IMR-90 (cell line): ENCODE data around the gene DNASE1L1. TPM values are rescaled to one million over a fixed set of nuclear protein-coding genes. Genes with fewer than 3 reads are reported as not detected.

ENCODE experiments used
- ATAC-seq: fragments of 200-7000 bp; cut with Tn5 transposase; 2 replicates; pipeline ENCODE4 v1.9.1; 2020; ENCODE audit warnings: low read depth, mild to moderate bottlenecking, moderate library complexity
- BruUV-seq: library from RNA; stranded (reverse); fragments of 400-500 nt; replicated peaks from 2 replicates; lab custom pipeline; 2021; lab: Mats Ljungman, UMichigan
- CTCF ChIA-PET: fragments of 300-600 bp; formaldehyde crosslinking; extraction: SDS; loops from one replicate; lab custom pipeline; 2021; ENCODE audit warnings: antibody characterized with exemption; lab: Yijun Ruan, JAX
- POLR2A ChIA-PET: fragments of 300-600 bp; sonication (Branson Sonifier 250); formaldehyde crosslinking; loops from one replicate; lab custom pipeline; 2022; ENCODE audit warnings: antibody characterized with exemption; ENCODE audit not compliant: unreplicated experiment; lab: Charles Lee
- DNase-seq: peaks from one replicate; pipeline ENCODE4 v3.0.0; 2013
- H2AFZ ChIP-seq: replicated peaks from 2 replicates; pipeline ENCODE3; 2013; ENCODE audit warnings: low read length, mild to moderate bottlenecking; ENCODE audit not compliant: poor library complexity
- H2AK5ac ChIP-seq: 2 replicates; pipeline ENCODE4 v1.6.1; 2013; ENCODE audit warnings: low read depth, low read length, inconsistent platforms
- H2AK9ac ChIP-seq: replicated peaks from 2 replicates; pipeline ENCODE3; 2013; ENCODE audit warnings: mild to moderate bottlenecking, low read depth, low read length, moderate library complexity; ENCODE audit not compliant: poor library complexity
- H2BK120ac ChIP-seq: 2 replicates; pipeline ENCODE4 v1.6.1; 2013; ENCODE audit warnings: low read depth, low read length, inconsistent platforms
- H2BK15ac ChIP-seq: 3 replicates; pipeline ENCODE4 v1.6.1; 2013; ENCODE audit warnings: low read depth, low read length, inconsistent platforms
- H2BK20ac ChIP-seq: 2 replicates; pipeline ENCODE4 v1.6.1; 2013; ENCODE audit warnings: low read depth, mild to moderate bottlenecking, inconsistent platforms, low read length, moderate library complexity
- H2BK5ac ChIP-seq: 2 replicates; pipeline ENCODE4 v1.6.1; 2013; ENCODE audit warnings: mild to moderate bottlenecking, low read depth, low read length, inconsistent platforms; ENCODE audit not compliant: poor library complexity, severe bottlenecking
- H3K14ac ChIP-seq: replicated peaks from 2 replicates; pipeline ENCODE4 v1.6.1; 2013; ENCODE audit warnings: low read depth, low read length, inconsistent platforms
- H3K18ac ChIP-seq: 2 replicates; pipeline ENCODE4 v1.6.1; 2013; ENCODE audit warnings: low read depth, low read length, control low read depth
- H3K23ac ChIP-seq: 2 replicates; pipeline ENCODE4 v1.6.1; 2013; ENCODE audit warnings: low read depth, low read length, inconsistent platforms
- H3K27ac ChIP-seq: 2 replicates; pipeline ENCODE4 v1.5.1; 2013; ENCODE audit warnings: mild to moderate bottlenecking, control low read depth, low read length; ENCODE audit not compliant: insufficient read depth
- H3K27me3 ChIP-seq: 2 replicates; pipeline ENCODE4 v1.6.1; 2013; ENCODE audit warnings: low read length; ENCODE audit not compliant: control insufficient read depth, insufficient read depth
- H3K36me3 ChIP-seq: 2 replicates; pipeline ENCODE4 v1.6.1; 2013; ENCODE audit warnings: low read length, mixed read lengths; ENCODE audit not compliant: control insufficient read depth, insufficient read depth
- H3K4ac ChIP-seq: 2 replicates; pipeline ENCODE4 v1.6.1; 2013; ENCODE audit warnings: low read depth, low read length, inconsistent platforms
- H3K4me1 ChIP-seq: 2 replicates; pipeline ENCODE4 v1.6.1; 2013; ENCODE audit warnings: low read length, mixed read lengths; ENCODE audit not compliant: control insufficient read depth, insufficient read depth
- H3K4me2 ChIP-seq: 2 replicates; pipeline ENCODE4 v1.6.1; 2013; ENCODE audit warnings: low read depth, mild to moderate bottlenecking, control low read depth, low read length, moderate library complexity
- H3K4me3 ChIP-seq: 2 replicates; pipeline ENCODE4 v1.5.1; 2013; ENCODE audit warnings: low read depth, mild to moderate bottlenecking, control low read depth, low read length, moderate library complexity; ENCODE audit not compliant: insufficient read depth
- H3K56ac ChIP-seq: 2 replicates; pipeline ENCODE4 v1.6.1; 2013; ENCODE audit warnings: low read length, inconsistent platforms; ENCODE audit not compliant: insufficient read depth; ENCODE audit errors: extremely low read depth
- H3K79me1 ChIP-seq, 2 experiments: 2 replicates each; pipeline ENCODE4 v1.6.1; 2013; ENCODE audit warnings: low read length in 2 of 2, inconsistent platforms in 1 of 2, low read depth in 1 of 2
- H3K9ac ChIP-seq: 2 replicates; pipeline ENCODE4 v1.6.1; 2013; ENCODE audit warnings: low read depth, low read length, control low read depth
- H3K9me1 ChIP-seq: 2 replicates; pipeline ENCODE4 v1.6.1; 2013; ENCODE audit warnings: low read length, inconsistent platforms; ENCODE audit not compliant: insufficient read depth
- H3K9me3 ChIP-seq: 2 replicates; pipeline ENCODE4 v1.6.1; 2013; ENCODE audit warnings: low read length; ENCODE audit not compliant: control insufficient read depth, insufficient read depth
- H4K20me1 ChIP-seq: 2 replicates; pipeline ENCODE4 v1.6.1; 2013; ENCODE audit warnings: low read length, inconsistent platforms; ENCODE audit not compliant: insufficient read depth
- H4K5ac ChIP-seq: 2 replicates; pipeline ENCODE4 v1.6.1; 2013; ENCODE audit warnings: mild to moderate bottlenecking, low read depth, low read length, control low read depth
- H4K8ac ChIP-seq, 2 experiments: 2 replicates each; pipeline ENCODE4 v1.6.1; 2013; ENCODE audit warnings: low read depth in 2 of 2, low read length in 2 of 2, control low read depth in 1 of 2, inconsistent platforms in 1 of 2
- H4K91ac ChIP-seq: 2 replicates; pipeline ENCODE4 v1.6.1; 2013; ENCODE audit warnings: low read depth, low read length, inconsistent platforms; ENCODE audit not compliant: insufficient read depth
- BHLHE40 ChIP-seq: fragments of 150-350 bp; IDR thresholded peaks from 2 replicates; pipeline ENCODE4 v1.6.1; 2016; ENCODE audit warnings: mild to moderate bottlenecking, low read depth, low read length
- CEBPB ChIP-seq: IDR thresholded peaks from 2 replicates; pipeline ENCODE4 v1.6.1; 2012; ENCODE audit warnings: low read depth, low read length, improper control_type of control experiment
- CHD1 ChIP-seq: IDR thresholded peaks from 2 replicates; pipeline ENCODE4 v1.6.1; 2012; ENCODE audit warnings: low read depth, low read length, improper control_type of control experiment
- CTCF ChIP-seq: conservative IDR thresholded peaks from 2 replicates; pipeline ENCODE4 v1.5.1; 2012; ENCODE audit warnings: mild to moderate bottlenecking, low read depth, low read length, improper control_type of control experiment
- ELK1 ChIP-seq: fragments of 150-350 bp; IDR thresholded peaks from 2 replicates; pipeline ENCODE4 v1.6.1; 2016; ENCODE audit warnings: low read depth, mild to moderate bottlenecking, low read length, moderate library complexity, borderline replicate concordance
- FOS ChIP-seq: fragments of 150-350 bp; IDR thresholded peaks from 2 replicates; pipeline ENCODE4 v1.6.1; 2016; ENCODE audit warnings: low read depth, low read length
- MAFK ChIP-seq: IDR thresholded peaks from 2 replicates; pipeline ENCODE4 v1.6.1; 2012; ENCODE audit warnings: low read depth, low read length, improper control_type of control experiment
- MAZ ChIP-seq: IDR thresholded peaks from 2 replicates; pipeline ENCODE4 v1.6.1; 2012; ENCODE audit warnings: low read depth, mild to moderate bottlenecking, low read length, improper control_type of control experiment, moderate library complexity, borderline replicate concordance
- MXI1 ChIP-seq: IDR thresholded peaks from 2 replicates; pipeline ENCODE4 v1.6.1; 2012; ENCODE audit warnings: low read depth, mild to moderate bottlenecking, low read length, moderate library complexity, borderline replicate concordance
- NFE2L2 ChIP-seq: fragments of 150-350 bp; IDR thresholded peaks from 2 replicates; pipeline ENCODE4 v1.6.1; 2016; ENCODE audit warnings: low read depth, mild to moderate bottlenecking, low read length
- POLR2A ChIP-seq: IDR thresholded peaks from 2 replicates; pipeline ENCODE4 v1.6.1; 2012; ENCODE audit warnings: mild to moderate bottlenecking, low read depth, low read length
- RAD21 ChIP-seq: IDR thresholded peaks from 2 replicates; pipeline ENCODE4 v1.6.1; 2012; ENCODE audit warnings: low read length, improper control_type of control experiment
- RCOR1 ChIP-seq: IDR thresholded peaks from 2 replicates; pipeline ENCODE4 v1.6.1; 2012; ENCODE audit warnings: mild to moderate bottlenecking, low read length, improper control_type of control experiment; ENCODE audit not compliant: insufficient replicate concordance
- RFX5 ChIP-seq: IDR thresholded peaks from 2 replicates; pipeline ENCODE4 v1.8.0; 2012; ENCODE audit warnings: low read depth, mild to moderate bottlenecking, low read length, moderate library complexity
- SMC3 ChIP-seq: fragments of 150-350 bp; IDR thresholded peaks from 2 replicates; pipeline ENCODE4 v1.6.1; 2016; ENCODE audit warnings: low read depth, mild to moderate bottlenecking, antibody characterized with exemption, low read length, moderate library complexity
- USF2 ChIP-seq: fragments of 150-350 bp; IDR thresholded peaks from 2 replicates; pipeline ENCODE4 v1.6.1; 2017; ENCODE audit warnings: mild to moderate bottlenecking, antibody characterized with exemption, low read length, low read depth
- WGBS, 2 experiments: methylation state at CpG; one replicate each; pipeline versions ENCODE4 v1.1.5 to v1.1.7; 2013; ENCODE audit warnings: missing lambda C conversion rate in 2 of 2; ENCODE audit not compliant: insufficient read length in 1 of 2; ENCODE audit errors: extremely low coverage in 2 of 2; 5-methylcytosine and 5-hydroxymethylcytosine counted together
- dilution Hi-C: fragments of 300-500 bp; cut with HindIII; formaldehyde crosslinking; loops from one replicate; pipeline ENCODE4 v1.14.3; 2018; ENCODE audit warnings: low sequenced_read_pairs; ENCODE audit not compliant: unreplicated experiment
- in situ Hi-C: fragments of 300-500 bp; cut with MboI; formaldehyde crosslinking; loops from 3 replicates; pipeline ENCODE4 v1.14.3; 2019; ENCODE audit warnings: low sequenced_read_pairs, inconsistent platforms, mixed read lengths
- intact Hi-C: fragments of 100-400 bp; cut with micrococcal nuclease; formaldehyde crosslinking; loops from 2 replicates; pipeline ENCODE4 v1.10.0; 2022
- polyA plus RNA-seq, 3 experiments: library from polyadenylated mRNA; depleted of rRNA; stranded (reverse); fragments of >200 nt; gene quantifications; 2 replicates each; pipeline ENCODE4 v1.2.3, GENCODE V29; 2012; ENCODE audit warnings: low replicate concordance in 1 of 3
- total RNA-seq: library from RNA; depleted of rRNA; stranded (reverse); fragments of >200 nt; gene quantifications from 2 replicates; pipeline ENCODE4 v1.2.3, GENCODE V29; 2012

Gene DNASE1L1
- total and polyA plus RNA-seq, 2 of the 4 experiments (the other 2 are of a cell fraction): 51.4 to 55.5 TPM

- Histone ChIP-seq H2BK5ac (no peak overlapping the region), H3K9me1 (no peaks in the 10 kb centered on the region), H2AFZ (no peak overlapping the region), H2BK120ac (no peak overlapping the region), H4K20me1 (peaks cover 14% of the 10 kb centered on the region), H2BK20ac (no peak overlapping the region), H3K4me2 (no peak overlapping the region), H3K36me3 (peaks cover 40% of the 10 kb centered on the region), H2AK5ac (no peak overlapping the region), H4K91ac (no peak overlapping the region), H3K23ac (no peak overlapping the region), H3K18ac (no peak overlapping the region), H3K4ac (no peak overlapping the region), H3K4me1 (peaks cover 11% of the 10 kb centered on the region), H3K56ac (no peak overlapping the region), H3K79me1 (peaks cover 0 to 25% of the 10 kb centered on the region in 2 experiments; a peak in 2 of 4 replicates), H2AK9ac (no peak overlapping the region), H3K14ac (no peak overlapping the region), H2BK15ac (no peak overlapping the region), H4K5ac (no peak overlapping the region), H3K9me3 (no peaks in the 10 kb centered on the region; the same call in 1 of the 2 replicates), H3K9ac (no peak overlapping the region), H3K4me3 (no peak overlapping the region), H3K27ac (no peak overlapping the region), H3K27me3 (no peaks in the 10 kb centered on the region), H4K8ac (no peak overlapping the region)
- no peak for TF ChIP-seq RCOR1
- no peak for TF ChIP-seq USF2
- TF ChIP-seq CTCF: no peak
- TF ChIP-seq MAFK: no peak
- no peak for TF ChIP-seq NFE2L2
- no peak for TF ChIP-seq CHD1
- TF ChIP-seq FOS: no peak
- TF ChIP-seq MAZ: no peak
- TF ChIP-seq SMC3: no peak
- TF ChIP-seq CEBPB: no peak
- TF ChIP-seq RFX5: no peak
- TF ChIP-seq ELK1: no peak
- TF ChIP-seq MXI1: no peak
- no peak for TF ChIP-seq POLR2A
- no peak for TF ChIP-seq BHLHE40
- TF ChIP-seq RAD21: no peak
- ChIA-PET CTCF (no interaction called here), POLR2A (no interaction called here)
- in situ Hi-C loops (no loop called here), intact Hi-C loops (no loop called here), dilution Hi-C loops (no loop called here)
- ATAC-seq (no peak), DNase-seq (no peak)
- TSS peak; percentile 91 for BruUV-seq
- 91% methylated on average over 14 of the region's 21 CpGs; no CpG with 5 or more reads in 1 of the 2 experiments for WGBS, 2 experiments
Observed at GRCh38 chrX:154441984-154442707, 33.1 kb upstream of the DNASE1L1 start.
